A549 (cell line): ENCODE data around the gene FIGN. TPM values are rescaled to one million over a fixed set of nuclear protein-coding genes. Genes with fewer than 3 reads are reported as not detected.

Experiments
- ATAC-seq, 2 experiments: fragments of 200-7000 bp in 1 of 2; fragments of >200 bp in 1 of 2; cut with Nextera tagmentation in 1 of 2; cut with Tn5 transposase in 1 of 2; 3 replicates each; pipeline versions ENCODE4 v1.8.0 to v1.9.1; 2018 to 2020; ENCODE audit warnings: mild to moderate bottlenecking in 1 of 2, moderate library complexity in 1 of 2
- CTCF ChIA-PET: fragments of 300-600 bp; sonication (Branson Sonifier 250); formaldehyde crosslinking; extraction: SDS; loops from one replicate; lab custom pipeline; 2021; ENCODE audit warnings: antibody characterized with exemption, inconsistent platforms; lab: Yijun Ruan, JAX
- POLR2A ChIA-PET: fragments of 350-600 bp; formaldehyde crosslinking; extraction: SDS; loops from one replicate; lab custom pipeline; 2021; ENCODE audit warnings: antibody characterized with exemption, inconsistent platforms; lab: Yijun Ruan, JAX
- DNase-seq, 2 experiments: peaks; one replicate each; pipeline versions ENCODE4 v3.0.0 to v3.0.0-alpha.2; 2011 to 2016; ENCODE audit warnings: low read depth in 1 of 2, low spot score in 1 of 2
- FAIRE-seq: peaks from 2 replicates; lab custom pipeline; 2011; peaks lifted over from hg19 to GRCh38; lab: Jason Lieb, UNC
- H3K27ac ChIP-seq, 2 experiments: fragments of >200 bp; sonication (Bioruptor Twin); formaldehyde crosslinking; 3 replicates each; pipeline ENCODE4 v1.5.1; 2016 to 2017
- H3K4me1 ChIP-seq: fragments of >200 bp; sonication (Bioruptor Twin); formaldehyde crosslinking; 3 replicates; pipeline ENCODE4 v1.6.1; 2016
- H3K4me2 ChIP-seq: fragments of >200 bp; sonication (Bioruptor Twin); formaldehyde crosslinking; 3 replicates; pipeline ENCODE4 v1.6.1; 2016
- H3K4me3 ChIP-seq: fragments of >200 bp; sonication (Bioruptor Twin); formaldehyde crosslinking; 3 replicates; pipeline ENCODE4 v1.5.1; 2016
- H3K9me3 ChIP-seq: fragments of >200 bp; sonication (Bioruptor Twin); formaldehyde crosslinking; 3 replicates; pipeline ENCODE4 v1.6.1; 2016
- CBX2 ChIP-seq: fragments of 200-600 bp; sonication (generic); IDR thresholded peaks from 2 replicates; pipeline ENCODE4 v1.6.1; 2016; ENCODE audit warnings: low read depth, mild to moderate bottlenecking, borderline replicate concordance
- CHD2 ChIP-seq: fragments of 150-350 bp; IDR thresholded peaks from 2 replicates; pipeline ENCODE4 v1.6.1; 2014; ENCODE audit warnings: low read length; ENCODE audit not compliant: partially characterized antibody
- CHD4 ChIP-seq: fragments of 200-600 bp; sonication (generic); IDR thresholded peaks from 2 replicates; pipeline ENCODE4 v1.6.1; 2016; ENCODE audit warnings: antibody characterized with exemption, mild to moderate bottlenecking, borderline replicate concordance
- EHF ChIP-seq: fragments of 250-450 bp; sonication (Bioruptor Pico); IDR thresholded peaks from 2 replicates; pipeline ENCODE4 v1.5.0; 2020; ENCODE audit warnings: mild to moderate bottlenecking
- EHMT2 ChIP-seq: fragments of 200-600 bp; sonication (generic); IDR thresholded peaks from 2 replicates; pipeline ENCODE4 v1.6.1; 2016; ENCODE audit warnings: antibody characterized with exemption, low read depth, mild to moderate bottlenecking, moderate library complexity
- ESRRA ChIP-seq: fragments of 150-350 bp; IDR thresholded peaks from 2 replicates; pipeline ENCODE4 v1.6.1; 2014; ENCODE audit warnings: mild to moderate bottlenecking, low read length, borderline replicate concordance
- FOSL2 ChIP-seq, 2 experiments: fragments of 450-650 bp in 1 of 2; fragments of >200 bp in 1 of 2; sonication (Bioruptor Twin) in 1 of 2; formaldehyde crosslinking; IDR thresholded peaks; 2 replicates each; pipeline versions ENCODE4 v1.5.0 to v1.6.1; 2016 to 2020; ENCODE audit warnings: mild to moderate bottlenecking in 1 of 2, moderate library complexity in 1 of 2
- HDAC2 ChIP-seq: fragments of 200-600 bp; sonication (generic); IDR thresholded peaks from 2 replicates; pipeline ENCODE4 v1.6.1; 2016
- HOXA7 ChIP-seq: fragments of 250-450 bp; sonication (Bioruptor Pico); IDR thresholded peaks from 2 replicates; pipeline ENCODE4 v1.5.0; 2020; ENCODE audit warnings: mild to moderate bottlenecking, moderate library complexity
- HOXB5 ChIP-seq: fragments of 250-450 bp; sonication (Bioruptor Pico); IDR thresholded peaks from 2 replicates; pipeline ENCODE4 v1.5.0; 2020; ENCODE audit warnings: mild to moderate bottlenecking, moderate library complexity
- KDM1A ChIP-seq: fragments of 200-600 bp; sonication (generic); IDR thresholded peaks from 2 replicates; pipeline ENCODE4 v1.6.1; 2016; ENCODE audit warnings: low read depth, mild to moderate bottlenecking
- KDM5A ChIP-seq: fragments of 200-600 bp; sonication (generic); IDR thresholded peaks from 2 replicates; pipeline ENCODE4 v1.6.1; 2016; ENCODE audit warnings: antibody characterized with exemption, mild to moderate bottlenecking
- MAZ ChIP-seq: fragments of 150-350 bp; IDR thresholded peaks from 2 replicates; pipeline ENCODE4 v1.6.1; 2014; ENCODE audit warnings: antibody characterized with exemption, low read depth, low read length, borderline replicate concordance
- MYC ChIP-seq: IDR thresholded peaks from 2 replicates; pipeline ENCODE4 v1.6.1; 2012; ENCODE audit warnings: mild to moderate bottlenecking, inconsistent platforms, low read length, improper control_type of control experiment, borderline replicate concordance
- NFE2L2 ChIP-seq: fragments of 150-350 bp; conservative IDR thresholded peaks from 2 replicates; pipeline ENCODE4 v1.6.1; 2014; ENCODE audit warnings: low read length
- POLR2A ChIP-seq: IDR thresholded peaks from 2 replicates; pipeline ENCODE4 v1.6.1; 2012; ENCODE audit warnings: mild to moderate bottlenecking, low read length
- POLR2AphosphoS2 ChIP-seq: conservative IDR thresholded peaks from 2 replicates; pipeline ENCODE4 v1.6.1; 2012; ENCODE audit warnings: low read length, improper control_type of control experiment, inconsistent platforms
- RAD21 ChIP-seq, 2 experiments: fragments of >200 bp in 1 of 2; sonication (Bioruptor Twin) in 1 of 2; formaldehyde crosslinking in 1 of 2; IDR thresholded peaks in 1 of 2; conservative IDR thresholded peaks in 1 of 2; 2 replicates in 1 of 2; 3 replicates in 1 of 2; pipeline ENCODE4 v1.6.1; 2012 to 2018; ENCODE audit warnings: inconsistent platforms in 1 of 2
- RARB ChIP-seq: fragments of 250-450 bp; sonication (Bioruptor Pico); IDR thresholded peaks from 2 replicates; pipeline ENCODE4 v1.8.0; 2021; ENCODE audit warnings: mild to moderate bottlenecking, moderate library complexity
- RCOR1 ChIP-seq: fragments of 150-350 bp; IDR thresholded peaks from 2 replicates; pipeline ENCODE4 v1.6.1; 2014; ENCODE audit warnings: antibody characterized with exemption, low read length, low read depth
- RFX5 ChIP-seq: fragments of 450-650 bp; IDR thresholded peaks from 2 replicates; pipeline ENCODE4 v1.7.1; 2014; ENCODE audit warnings: antibody characterized with exemption, mild to moderate bottlenecking, moderate library complexity
- RNF2 ChIP-seq: fragments of 200-600 bp; sonication (generic); IDR thresholded peaks from 2 replicates; pipeline ENCODE4 v1.6.1; 2016; ENCODE audit warnings: low read depth, mild to moderate bottlenecking, antibody characterized with exemption, moderate library complexity, borderline replicate concordance
- SREBF2 ChIP-seq: fragments of 450-650 bp; IDR thresholded peaks from 2 replicates; pipeline ENCODE4 v1.6.1; 2014; ENCODE audit warnings: mild to moderate bottlenecking, moderate library complexity
- TFCP2L1 ChIP-seq: fragments of 250-450 bp; sonication (Bioruptor Pico); IDR thresholded peaks from 2 replicates; pipeline ENCODE4 v1.5.0; 2021; ENCODE audit warnings: mild to moderate bottlenecking
- TP53 ChIP-seq: fragments of 250-450 bp; sonication (Bioruptor Pico); IDR thresholded peaks from 2 replicates; pipeline ENCODE4 v1.5.0; 2021; ENCODE audit warnings: mild to moderate bottlenecking, moderate library complexity
- ZC3H11A ChIP-seq: fragments of 450-650 bp; IDR thresholded peaks from 2 replicates; pipeline ENCODE4 v1.6.1; 2014; ENCODE audit warnings: antibody characterized with exemption, mild to moderate bottlenecking
- ZFP36 ChIP-seq: fragments of 450-650 bp; IDR thresholded peaks from 2 replicates; pipeline ENCODE4 v1.6.1; 2014; ENCODE audit warnings: borderline replicate concordance; ENCODE audit not compliant: partially characterized antibody
- ZSCAN20 ChIP-seq: fragments of 250-450 bp; sonication (Bioruptor Pico); IDR thresholded peaks from 2 replicates; pipeline ENCODE4 v1.8.0; 2022; ENCODE audit warnings: mild to moderate bottlenecking, moderate library complexity
- WGBS: methylation state at CpG from one replicate; pipeline ENCODE4 v1.1.6; 2017; ENCODE audit errors: missing lambda C conversion rate; 5-methylcytosine and 5-hydroxymethylcytosine counted together
- polyA plus RNA-seq, 4 experiments: library from polyadenylated mRNA; depleted of rRNA in 3 of 4; stranded (reverse); fragments of >200 nt; fragmentation: RNase III in 1 of 4; extraction: RNeasy Plus Mini Kit Qiagen cat#74134 plus additional on column Dnase treatment in 1 of 4; gene quantifications; 2 replicates in 3 of 4; 3 replicates in 1 of 4; pipeline ENCODE4 v1.2.3, GENCODE V29; 2011 to 2017
- TF ChIP-seq, protein P1 (sequence below): IDR thresholded peaks from 2 replicates; pipeline ENCODE4 v1.6.1; 2012
- TF ChIP-seq, protein P2 (sequence below): IDR thresholded peaks from 2 replicates; pipeline ENCODE4 v1.6.1; 2012
- TF ChIP-seq, protein P3 (sequence below): fragments of >200 bp; sonication (Bioruptor Twin); formaldehyde crosslinking; IDR thresholded peaks from 2 replicates; pipeline ENCODE4 v1.6.1; 2016
- TF ChIP-seq, protein P4 (sequence below): fragments of >200 bp; sonication (Bioruptor Twin); formaldehyde crosslinking; IDR thresholded peaks from 3 replicates; pipeline ENCODE4 v1.5.1; 2016

FIGN gene
- polyA plus RNA-seq, 2 of the 4 experiments (the other 2 are of a cell fraction), result 1.9 to 3.8 TPM

DNA sequence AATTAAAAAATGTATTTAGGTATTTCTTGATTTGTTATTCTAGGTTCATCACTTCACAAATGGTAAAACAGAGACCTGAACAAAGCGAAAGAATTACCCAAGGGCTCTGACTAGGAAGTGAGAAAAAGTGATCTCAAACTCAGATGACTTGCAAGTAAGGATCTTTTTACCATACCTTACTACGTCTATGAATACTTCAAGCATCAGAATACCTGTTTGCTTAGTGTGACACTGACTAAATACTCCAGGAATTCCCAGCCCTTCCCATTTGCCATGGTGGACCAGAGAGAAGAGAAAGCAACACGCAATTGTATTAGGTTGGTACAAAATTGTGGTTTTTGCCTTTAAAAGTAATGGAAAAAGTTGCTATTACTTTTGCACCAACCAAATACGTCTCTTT lies 35.8 kb upstream of the FIGN start:
- CTCF ChIA-PET, result no interaction called here
- H3K4me1 ChIP-seq, result peaks cover 23% of the 10 kb centered on the region
- TF ChIP-seq TP53 (no peak), TFCP2L1 (CRISPR knock-in tag) (no peak), FOSL2 (IDR thresholded peaks at IDR 0.05) (no peak), FOSL2 (CRISPR knock-in tag; IDR thresholded peaks at IDR 0.05) (peak; percentile 45), HDAC2 (no peak), RCOR1 (no peak), ESRRA (no peak), CHD4 (no peak)
- TF ChIP-seq, protein P1, sequence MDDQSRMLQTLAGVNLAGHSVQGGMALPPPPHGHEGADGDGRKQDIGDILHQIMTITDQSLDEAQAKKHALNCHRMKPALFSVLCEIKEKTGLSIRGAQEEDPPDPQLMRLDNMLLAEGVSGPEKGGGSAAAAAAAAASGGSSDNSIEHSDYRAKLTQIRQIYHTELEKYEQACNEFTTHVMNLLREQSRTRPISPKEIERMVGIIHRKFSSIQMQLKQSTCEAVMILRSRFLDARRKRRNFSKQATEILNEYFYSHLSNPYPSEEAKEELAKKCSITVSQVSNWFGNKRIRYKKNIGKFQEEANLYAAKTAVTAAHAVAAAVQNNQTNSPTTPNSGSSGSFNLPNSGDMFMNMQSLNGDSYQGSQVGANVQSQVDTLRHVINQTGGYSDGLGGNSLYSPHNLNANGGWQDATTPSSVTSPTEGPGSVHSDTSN, result no peak
- WGBS, result 54% methylated on average over 4 of the region's 4 CpGs
- ATAC-seq, result peak; percentile 62 to 82
- no peak for FAIRE-seq
- no peaks in the 10 kb centered on the region for H3K9me3 ChIP-seq
- no peak overlapping the region for H3K4me3 ChIP-seq
- peak overlapping the region; percentile 6; the same call in 1 of the 3 replicates for H3K4me2 ChIP-seq
- H3K27ac ChIP-seq, result no peak overlapping the region
- POLR2A ChIA-PET, result no interaction called here
- peak; percentile 2 to 52 for DNase-seq

DNA sequence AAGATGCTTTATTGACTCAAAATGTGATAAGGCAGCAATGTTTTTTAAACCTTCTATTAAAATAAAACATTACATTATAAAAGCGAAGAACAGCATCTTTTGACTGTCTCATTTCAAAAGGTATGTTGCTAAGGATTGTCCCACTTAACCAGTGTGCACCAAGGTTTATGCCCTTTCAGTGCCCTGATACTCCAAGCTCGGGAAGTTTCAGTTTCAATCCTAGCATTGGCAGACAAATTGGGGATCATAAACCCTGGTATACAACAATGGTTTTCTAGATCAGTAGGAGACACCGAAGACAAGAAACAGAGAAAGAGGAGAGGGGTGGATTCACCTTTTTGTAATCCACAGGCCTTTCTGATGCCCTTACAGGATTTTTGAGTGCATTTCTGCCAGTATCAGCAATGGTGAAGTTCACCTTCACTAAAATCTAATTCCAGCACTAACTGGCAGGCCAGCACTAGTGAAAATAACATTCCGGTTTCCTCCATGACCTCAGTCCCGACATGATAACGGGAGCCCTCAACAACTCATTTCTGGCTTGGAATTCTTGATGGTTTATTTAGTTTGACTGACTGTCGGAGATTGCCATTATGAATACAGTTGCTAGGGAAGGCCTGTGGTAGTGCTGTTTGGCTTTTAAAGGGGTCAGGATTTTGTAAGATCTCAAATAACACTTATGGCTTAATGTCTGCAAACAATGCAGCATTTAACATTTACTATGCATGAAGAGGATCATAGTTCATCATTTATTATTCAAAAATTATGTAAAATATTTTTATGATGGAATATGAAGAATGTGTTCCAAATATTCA lies 33.3 kb upstream of the FIGN start:
- no peak for ATAC-seq
- ChIA-PET POLR2A (no interaction called here), CTCF (no interaction called here)
- Histone ChIP-seq H3K9me3 (no peaks in the 10 kb centered on the region), H3K4me2 (no peak overlapping the region)
- TF ChIP-seq HOXA7 (no peak), ZSCAN20 (CRISPR knock-in tag) (no peak), CBX2 (no peak), RNF2 (no peak), POLR2A (no peak), KDM5A (no peak), HOXB5 (CRISPR knock-in tag) (no peak), SREBF2 (no peak), RAD21 (conservative IDR thresholded peaks at IDR 0.05 in 1 of 2, IDR thresholded peaks at IDR 0.05 in 1 of 2) (no peak), RARB (CRISPR knock-in tag) (no peak), MAZ (no peak), CHD2 (no peak), MYC (no peak), KDM1A (no peak), POLR2AphosphoS2 (no peak), RFX5 (no peak)
- TF ChIP-seq, protein P2, sequence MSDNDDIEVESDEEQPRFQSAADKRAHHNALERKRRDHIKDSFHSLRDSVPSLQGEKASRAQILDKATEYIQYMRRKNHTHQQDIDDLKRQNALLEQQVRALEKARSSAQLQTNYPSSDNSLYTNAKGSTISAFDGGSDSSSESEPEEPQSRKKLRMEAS, result no peak
- TF ChIP-seq, all 56 proteins: peak for 0
- DNase-seq (no peak), FAIRE-seq (no peak)
- Histone ChIP-seq H3K4me1 (peaks cover 8% of the 10 kb centered on the region; the same call in 2 of the 3 replicates), H3K27ac (no peak overlapping the region), H3K4me3 (no peak overlapping the region)
- WGBS, result 85% methylated on average over 7 of the region's 7 CpGs

DNA sequence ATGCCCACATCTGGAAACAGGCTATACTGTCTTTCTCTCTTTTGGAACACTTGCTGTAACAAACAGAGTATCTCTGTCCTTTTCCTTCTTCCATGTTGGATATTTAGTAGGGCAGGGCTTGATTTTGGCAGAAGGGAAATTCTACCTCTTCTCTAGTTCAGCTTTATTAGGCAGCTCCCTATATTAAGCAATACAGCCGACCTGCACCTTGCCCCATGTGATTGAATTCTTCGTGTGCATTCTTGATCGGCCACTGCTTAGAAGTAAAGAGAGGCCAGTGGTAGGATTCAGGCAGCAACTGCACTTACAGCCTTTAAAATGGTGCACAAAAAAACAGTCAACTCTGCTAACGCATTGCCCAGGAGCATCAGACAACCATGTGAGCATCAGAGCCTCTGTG lies 31.3 kb upstream of the FIGN start:
- FAIRE-seq, result no peak
- H3K4me2 ChIP-seq, result no peak overlapping the region
- ATAC-seq, result no peak
- WGBS, result 89% methylated on average over 4 of the region's 4 CpGs
- no peak overlapping the region for H3K4me3 ChIP-seq
- H3K27ac ChIP-seq, result no peak overlapping the region
- CTCF ChIA-PET, result no interaction called here
- POLR2A ChIA-PET, result no interaction called here
- no peaks in the 10 kb centered on the region for H3K9me3 ChIP-seq
- DNase-seq, result no peak
- peaks cover 8% of the 10 kb centered on the region; the same call in 2 of the 3 replicates for H3K4me1 ChIP-seq
- TF ChIP-seq RAD21 (conservative IDR thresholded peaks at IDR 0.05 in 1 of 2, IDR thresholded peaks at IDR 0.05 in 1 of 2), result no peak
- TF ChIP-seq EHMT2, result no peak
- TF ChIP-seq NFE2L2, result no peak
- no peak for TF ChIP-seq ZC3H11A
- TF ChIP-seq ZFP36, result no peak
- TF ChIP-seq, protein P3, sequence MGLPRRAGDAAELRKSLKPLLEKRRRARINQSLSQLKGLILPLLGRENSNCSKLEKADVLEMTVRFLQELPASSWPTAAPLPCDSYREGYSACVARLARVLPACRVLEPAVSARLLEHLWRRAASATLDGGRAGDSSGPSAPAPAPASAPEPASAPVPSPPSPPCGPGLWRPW, result no peak
- no peak for TF ChIP-seq HOXA7
- TF ChIP-seq, protein P4, sequence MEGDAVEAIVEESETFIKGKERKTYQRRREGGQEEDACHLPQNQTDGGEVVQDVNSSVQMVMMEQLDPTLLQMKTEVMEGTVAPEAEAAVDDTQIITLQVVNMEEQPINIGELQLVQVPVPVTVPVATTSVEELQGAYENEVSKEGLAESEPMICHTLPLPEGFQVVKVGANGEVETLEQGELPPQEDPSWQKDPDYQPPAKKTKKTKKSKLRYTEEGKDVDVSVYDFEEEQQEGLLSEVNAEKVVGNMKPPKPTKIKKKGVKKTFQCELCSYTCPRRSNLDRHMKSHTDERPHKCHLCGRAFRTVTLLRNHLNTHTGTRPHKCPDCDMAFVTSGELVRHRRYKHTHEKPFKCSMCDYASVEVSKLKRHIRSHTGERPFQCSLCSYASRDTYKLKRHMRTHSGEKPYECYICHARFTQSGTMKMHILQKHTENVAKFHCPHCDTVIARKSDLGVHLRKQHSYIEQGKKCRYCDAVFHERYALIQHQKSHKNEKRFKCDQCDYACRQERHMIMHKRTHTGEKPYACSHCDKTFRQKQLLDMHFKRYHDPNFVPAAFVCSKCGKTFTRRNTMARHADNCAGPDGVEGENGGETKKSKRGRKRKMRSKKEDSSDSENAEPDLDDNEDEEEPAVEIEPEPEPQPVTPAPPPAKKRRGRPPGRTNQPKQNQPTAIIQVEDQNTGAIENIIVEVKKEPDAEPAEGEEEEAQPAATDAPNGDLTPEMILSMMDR, result no peak
- TF ChIP-seq SREBF2, result no peak
- TF ChIP-seq EHF (CRISPR knock-in tag), result no peak
- no peak for TF ChIP-seq RCOR1
- no peak for TF ChIP-seq MYC
- TF ChIP-seq KDM1A, result no peak
- no peak for TF ChIP-seq RFX5
